H9 (cell line): ENCODE measurements around the gene PRSS56. TPM values are rescaled to one million over a fixed set of nuclear protein-coding genes. Genes with fewer than 3 reads are reported as not detected.

Source experiments
- DNase-seq: peaks from one replicate; pipeline ENCODE4 v3.0.0-alpha.2; 2017
- H2AFZ ChIP-seq: one replicate; pipeline ENCODE4 v1.6.1; 2013; ENCODE audit warnings: mild to moderate bottlenecking, low read length, control low read depth, moderate library complexity
- H2AK5ac ChIP-seq: 2 replicates; pipeline ENCODE4 v1.6.1; 2013; ENCODE audit warnings: low read length, control low read depth, mixed read lengths; ENCODE audit not compliant: insufficient read length
- H2BK120ac ChIP-seq: one replicate; pipeline ENCODE4 v1.6.1; 2013; ENCODE audit warnings: low read depth, mild to moderate bottlenecking, low read length, control low read depth, inconsistent platforms; ENCODE audit not compliant: poor library complexity, severe bottlenecking
- H2BK12ac ChIP-seq: 2 replicates; pipeline ENCODE4 v1.6.1; 2013; ENCODE audit warnings: low read length, control low read depth, mixed read lengths, low read depth; ENCODE audit not compliant: insufficient read length
- H2BK15ac ChIP-seq: 2 replicates; pipeline ENCODE4 v1.6.1; 2013; ENCODE audit warnings: low read depth, low read length, control low read depth
- H2BK20ac ChIP-seq: one replicate; pipeline ENCODE4 v1.6.1; 2013; ENCODE audit warnings: low read depth, mild to moderate bottlenecking, low read length, control low read depth, inconsistent platforms; ENCODE audit not compliant: poor library complexity, severe bottlenecking
- H2BK5ac ChIP-seq: 2 replicates; pipeline ENCODE4 v1.6.1; 2013; ENCODE audit warnings: low read length, control low read depth, mixed read lengths; ENCODE audit not compliant: insufficient read length
- H3K14ac ChIP-seq: 2 replicates; pipeline ENCODE4 v1.6.1; 2013; ENCODE audit warnings: low read length, control low read depth; ENCODE audit not compliant: insufficient read depth
- H3K18ac ChIP-seq: 2 replicates; pipeline ENCODE4 v1.6.1; 2013; ENCODE audit warnings: low read depth, mild to moderate bottlenecking, mixed read lengths, low read length, control low read depth; ENCODE audit not compliant: insufficient read length
- H3K23ac ChIP-seq: 2 replicates; pipeline ENCODE4 v1.6.1; 2013; ENCODE audit warnings: low read length, control low read depth, mixed read lengths, low read depth; ENCODE audit not compliant: insufficient read length
- H3K23me2 ChIP-seq: 2 replicates; pipeline ENCODE4 v1.6.1; 2013; ENCODE audit warnings: low read depth, mild to moderate bottlenecking, mixed read lengths, low read length, control low read depth; ENCODE audit not compliant: insufficient read length, poor library complexity, severe bottlenecking
- H3K27ac ChIP-seq: 2 replicates; pipeline ENCODE4 v1.5.1; 2013; ENCODE audit warnings: low read length, control low read depth, mixed read lengths, low read depth; ENCODE audit not compliant: insufficient read length
- H3K27me3 ChIP-seq: 2 replicates; pipeline ENCODE4 v1.6.1; 2013; ENCODE audit warnings: low read length, control low read depth, inconsistent platforms; ENCODE audit not compliant: insufficient read depth
- H3K4ac ChIP-seq: 2 replicates; pipeline ENCODE4 v1.6.1; 2013; ENCODE audit warnings: low read depth, mild to moderate bottlenecking, control low read depth, inconsistent platforms, low read length, moderate library complexity
- H3K4me1 ChIP-seq: 2 replicates; pipeline ENCODE4 v1.6.1; 2013; ENCODE audit warnings: low read length, control low read depth, inconsistent platforms; ENCODE audit not compliant: insufficient read depth
- H3K4me2 ChIP-seq: 2 replicates; pipeline ENCODE4 v1.6.1; 2013; ENCODE audit warnings: low read length, control low read depth, mixed read lengths; ENCODE audit not compliant: insufficient read length, insufficient read depth
- H3K56ac ChIP-seq: 2 replicates; pipeline ENCODE4 v1.6.1; 2013; ENCODE audit warnings: low read depth, mild to moderate bottlenecking, mixed read lengths, low read length, control low read depth; ENCODE audit not compliant: insufficient read length
- H3K79me1 ChIP-seq: 2 replicates; pipeline ENCODE4 v1.6.1; 2013; ENCODE audit warnings: low read depth, mild to moderate bottlenecking, moderate library complexity, low read length, control low read depth, inconsistent platforms; ENCODE audit not compliant: insufficient read depth, poor library complexity, severe bottlenecking
- H3K79me2 ChIP-seq: 2 replicates; pipeline ENCODE4 v1.6.1; 2013; ENCODE audit warnings: low read length, control low read depth, inconsistent platforms; ENCODE audit not compliant: insufficient read depth
- H3K9ac ChIP-seq: 2 replicates; pipeline ENCODE4 v1.6.1; 2013; ENCODE audit warnings: low read length, control low read depth, mixed read lengths; ENCODE audit not compliant: insufficient read length; ENCODE audit errors: extremely low read depth
- H3K9me3 ChIP-seq: one replicate; pipeline ENCODE4 v1.6.1; 2013; ENCODE audit warnings: low read depth, low read length, inconsistent platforms; ENCODE audit not compliant: control insufficient read depth
- H3T11ph ChIP-seq: one replicate; pipeline ENCODE4 v1.6.1; 2013; ENCODE audit warnings: mild to moderate bottlenecking, low read length, control low read depth, inconsistent platforms
- H4K20me1 ChIP-seq: one replicate; pipeline ENCODE4 v1.6.1; 2013; ENCODE audit not compliant: control insufficient read depth, insufficient read length, insufficient read depth
- H4K5ac ChIP-seq: 2 replicates; pipeline ENCODE4 v1.6.1; 2013; ENCODE audit warnings: low read depth, mild to moderate bottlenecking, mixed read lengths, low read length, control low read depth; ENCODE audit not compliant: insufficient read length
- H4K8ac ChIP-seq: replicated peaks from 2 replicates; pipeline ENCODE4 v1.6.1; 2013; ENCODE audit warnings: low read length, control low read depth, mixed read lengths, low read depth; ENCODE audit not compliant: insufficient read length
- H4K91ac ChIP-seq: 2 replicates; pipeline ENCODE4 v1.6.1; 2013; ENCODE audit warnings: low read depth, mild to moderate bottlenecking, moderate library complexity, mixed read lengths, low read length, control low read depth; ENCODE audit not compliant: insufficient read length
- H3K27ac Mint-ChIP-seq, 3 experiments: 2 replicates in 2 of 3; 3 replicates in 1 of 3; pipeline ENCODE4 v1.8.0; 2020 to 2021; ENCODE audit warnings: mixed read lengths in 3 of 3, mild to moderate bottlenecking in 1 of 3, moderate library complexity in 1 of 3
- H3K27me3 Mint-ChIP-seq: 2 replicates; pipeline ENCODE4 v1.8.0; 2021; ENCODE audit warnings: low read depth, mild to moderate bottlenecking, moderate library complexity, mixed read lengths
- H3K36me3 Mint-ChIP-seq, 3 experiments: 2 replicates in 2 of 3; 3 replicates in 1 of 3; pipeline ENCODE4 v1.8.0; 2020 to 2021; ENCODE audit warnings: low read depth in 3 of 3, mixed read lengths in 3 of 3; ENCODE audit not compliant: insufficient read depth in 1 of 3
- H3K4me1 Mint-ChIP-seq, 2 experiments: 2 replicates each; pipeline ENCODE4 v1.8.0; 2020; ENCODE audit warnings: mixed read lengths in 2 of 2
- H3K4me3 Mint-ChIP-seq, 2 experiments: 2 replicates in 1 of 2; 3 replicates in 1 of 2; pipeline ENCODE4 v1.8.0; 2020 to 2021; ENCODE audit warnings: mild to moderate bottlenecking in 2 of 2, mixed read lengths in 2 of 2, moderate library complexity in 1 of 2
- H3K9me3 Mint-ChIP-seq, 2 experiments: 2 replicates in 1 of 2; 3 replicates in 1 of 2; pipeline ENCODE4 v1.8.0; 2020; ENCODE audit warnings: mild to moderate bottlenecking in 2 of 2, mixed read lengths in 2 of 2, moderate library complexity in 1 of 2
- WGBS: extraction: QIAGEN DNeasy Blood & Tissue Kit; methylation state at CpG from one replicate; pipeline ENCODE4 v1.1.7; 2013; ENCODE audit warnings: missing lambda C conversion rate, low lambda C conversion rate, mixed read lengths; ENCODE audit not compliant: insufficient read length; ENCODE audit errors: extremely low coverage; 5-methylcytosine and 5-hydroxymethylcytosine counted together
- total RNA-seq: library from RNA; stranded (reverse); gene quantifications from 2 replicates; pipeline ENCODE4 v1.2.1, GENCODE V29; 2021
- TF ChIP-seq, protein P1 (sequence below): fragments of 200-600 bp; sonication (generic); conservative IDR thresholded peaks from 3 replicates; pipeline ENCODE4 v1.8.0; 2021; ENCODE audit warnings: antibody characterized with exemption, mild to moderate bottlenecking

The PRSS56 gene
- total RNA-seq, 1 experiment from 2014 or later, result not detected

- H3K27ac Mint-ChIP-seq, result no peak overlapping the region
- Histone ChIP-seq H2BK120ac (no peak overlapping the region), H4K5ac (no peak overlapping the region), H2AFZ (no peak overlapping the region), H3K14ac (no peak overlapping the region), H3K4ac (no peak overlapping the region), H3T11ph (no peak overlapping the region), H3K56ac (no peak overlapping the region), H3K18ac (no peak overlapping the region), H4K20me1 (no peaks in the 10 kb centered on the region), H2BK15ac (no peak overlapping the region), H2BK5ac (no peak overlapping the region), H2BK20ac (no peak overlapping the region), H3K27me3 (no peaks in the 10 kb centered on the region; the same call in 1 of the 2 replicates), H3K9ac (no peak overlapping the region), H4K91ac (no peak overlapping the region), H3K79me1 (no peaks in the 10 kb centered on the region), H2AK5ac (no peak overlapping the region), H2BK12ac (no peak overlapping the region), H3K23me2 (no peaks in the 10 kb centered on the region), H3K23ac (no peak overlapping the region), H3K4me2 (no peak overlapping the region), H3K79me2 (no peaks in the 10 kb centered on the region), H3K9me3 (no peaks in the 10 kb centered on the region), H3K27ac (no peak overlapping the region), H4K8ac (no peak overlapping the region), H3K4me1 (no peaks in the 10 kb centered on the region)
- H3K36me3 Mint-ChIP-seq, result no peaks in the 10 kb centered on the region; a peak in 1 of 7 replicates
- peaks cover 40% of the 10 kb centered on the region for H3K27me3 Mint-ChIP-seq
- no peak for DNase-seq
- no CpG with 5 or more reads among the region's 7 CpGs for WGBS
- H3K9me3 Mint-ChIP-seq, result no peaks in the 10 kb centered on the region; a peak in 1 of 5 replicates
- H3K4me1 Mint-ChIP-seq, result peaks cover 8 to 40% of the 10 kb centered on the region in 2 experiments
- no peak overlapping the region for H3K4me3 Mint-ChIP-seq
- TF ChIP-seq, protein P1, sequence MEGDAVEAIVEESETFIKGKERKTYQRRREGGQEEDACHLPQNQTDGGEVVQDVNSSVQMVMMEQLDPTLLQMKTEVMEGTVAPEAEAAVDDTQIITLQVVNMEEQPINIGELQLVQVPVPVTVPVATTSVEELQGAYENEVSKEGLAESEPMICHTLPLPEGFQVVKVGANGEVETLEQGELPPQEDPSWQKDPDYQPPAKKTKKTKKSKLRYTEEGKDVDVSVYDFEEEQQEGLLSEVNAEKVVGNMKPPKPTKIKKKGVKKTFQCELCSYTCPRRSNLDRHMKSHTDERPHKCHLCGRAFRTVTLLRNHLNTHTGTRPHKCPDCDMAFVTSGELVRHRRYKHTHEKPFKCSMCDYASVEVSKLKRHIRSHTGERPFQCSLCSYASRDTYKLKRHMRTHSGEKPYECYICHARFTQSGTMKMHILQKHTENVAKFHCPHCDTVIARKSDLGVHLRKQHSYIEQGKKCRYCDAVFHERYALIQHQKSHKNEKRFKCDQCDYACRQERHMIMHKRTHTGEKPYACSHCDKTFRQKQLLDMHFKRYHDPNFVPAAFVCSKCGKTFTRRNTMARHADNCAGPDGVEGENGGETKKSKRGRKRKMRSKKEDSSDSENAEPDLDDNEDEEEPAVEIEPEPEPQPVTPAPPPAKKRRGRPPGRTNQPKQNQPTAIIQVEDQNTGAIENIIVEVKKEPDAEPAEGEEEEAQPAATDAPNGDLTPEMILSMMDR, result no peak
These were observed 24.9 kb upstream of the PRSS56 start for GRCh38 chr2:232495292-232495691.
